Mesothelial cell of epicardium (in vitro differentiated cells): ENCODE data around the gene TRIM63. TPM values are rescaled to one million over a fixed set of nuclear protein-coding genes. Genes with fewer than 3 reads are reported as not detected.

Source experiments
- DNase-seq, 2 experiments: peaks; one replicate each; pipeline ENCODE4 v3.0.0; 2021; ENCODE audit warnings: low spot score in 2 of 2; ENCODE audit not compliant: unreplicated experiment in 2 of 2
- H3K27ac Mint-ChIP-seq: 2 replicates; pipeline ENCODE4 v1.8.0; 2021; ENCODE audit warnings: mixed read lengths
- H3K27me3 Mint-ChIP-seq: 2 replicates; pipeline ENCODE4 v1.8.0; 2021; ENCODE audit warnings: low read depth, mixed read lengths
- H3K36me3 Mint-ChIP-seq: 2 replicates; pipeline ENCODE4 v1.8.0; 2021; ENCODE audit warnings: mixed read lengths
- H3K4me1 Mint-ChIP-seq: 2 replicates; pipeline ENCODE4 v1.8.0; 2021; ENCODE audit warnings: mixed read lengths
- H3K4me3 Mint-ChIP-seq: 2 replicates; pipeline ENCODE4 v1.8.0; 2021; ENCODE audit warnings: mild to moderate bottlenecking, moderate library complexity, mixed read lengths
- H3K9me3 Mint-ChIP-seq: 2 replicates; pipeline ENCODE4 v1.8.0; 2021; ENCODE audit warnings: mixed read lengths
- CTCF ChIP-seq: fragments of 200-600 bp; sonication (generic); IDR thresholded peaks from one replicate; pipeline ENCODE4 v1.5.0; 2021; ENCODE audit warnings: antibody characterized with exemption; ENCODE audit not compliant: unreplicated experiment
- total RNA-seq: library from RNA; stranded (reverse); gene quantifications from 3 replicates; pipeline ENCODE4 v1.2.1, GENCODE V29; 2021

TRIM63 gene
- total RNA-seq, 1 donor from 2014 or later: 1.9 TPM

DNA sequence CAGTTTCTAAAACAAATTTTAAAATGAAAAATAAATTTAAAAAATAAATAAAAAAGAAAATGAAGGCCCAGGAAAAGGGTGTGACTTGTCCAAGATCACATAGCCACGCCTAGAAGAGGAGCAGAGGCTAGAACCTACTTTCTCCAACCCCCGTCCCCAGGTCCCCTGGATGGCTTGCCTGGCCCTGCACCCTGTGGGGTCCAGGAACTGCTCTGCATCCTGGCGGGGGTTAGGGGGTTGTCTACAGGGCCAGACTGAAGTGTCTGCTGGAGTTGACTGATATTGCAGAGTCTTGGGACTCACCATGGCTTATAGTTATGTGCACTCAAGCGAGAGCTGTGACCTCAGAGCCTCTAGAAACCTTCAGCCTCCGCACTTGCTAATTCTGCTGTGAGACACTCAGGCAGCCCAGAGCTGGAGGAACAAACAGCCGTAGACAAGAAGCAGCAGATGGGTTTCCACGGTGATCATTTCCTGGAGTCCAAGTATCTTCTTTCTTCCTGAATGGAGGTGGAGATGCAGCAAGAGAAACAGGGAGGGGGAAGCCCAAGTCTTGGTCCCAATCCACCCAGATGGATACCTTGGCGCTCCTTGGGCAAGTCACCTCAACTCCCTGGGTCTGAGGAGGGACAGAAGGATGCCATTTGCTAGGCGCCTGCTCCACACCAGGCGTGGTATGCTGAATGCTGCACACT, 51.0 kb downstream of the TRIM63 start:
- no peaks in the 10 kb centered on the region for H3K36me3 Mint-ChIP-seq
- peaks cover 31% of the 10 kb centered on the region for H3K4me1 Mint-ChIP-seq
- TF ChIP-seq CTCF: no peak
- H3K9me3 Mint-ChIP-seq: no peaks in the 10 kb centered on the region
- H3K27ac Mint-ChIP-seq: no peak overlapping the region
- H3K4me3 Mint-ChIP-seq: no peak overlapping the region
- DNase-seq: no peak
- H3K27me3 Mint-ChIP-seq: peaks cover under 1% of the 10 kb centered on the region

DNA sequence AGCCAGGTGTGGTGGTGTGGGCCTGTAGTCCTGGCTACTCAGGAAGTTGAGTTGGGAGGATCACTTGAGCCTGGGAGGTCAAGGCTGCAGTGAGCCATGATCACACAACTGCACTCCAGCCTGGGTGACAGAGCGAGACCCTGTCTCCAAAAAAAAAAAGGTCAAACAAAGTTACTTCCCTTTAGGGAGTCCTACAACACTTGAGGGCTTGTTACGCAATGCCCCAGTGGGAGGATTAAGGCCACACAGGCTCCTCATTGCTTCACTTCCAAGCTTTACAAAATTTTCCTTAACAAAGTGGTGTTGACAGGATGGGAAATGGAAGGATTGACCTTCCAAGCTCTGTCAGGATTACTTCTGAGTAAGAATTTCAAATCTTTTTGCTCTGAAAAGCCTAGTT, 52.1 kb downstream of the TRIM63 start:
- H3K27ac Mint-ChIP-seq: no peak overlapping the region
- DNase-seq: no peak
- no peak for TF ChIP-seq CTCF
- H3K4me3 Mint-ChIP-seq: no peak overlapping the region
- peaks cover 5% of the 10 kb centered on the region for H3K27me3 Mint-ChIP-seq
- no peaks in the 10 kb centered on the region for H3K36me3 Mint-ChIP-seq
- no peaks in the 10 kb centered on the region for H3K9me3 Mint-ChIP-seq
- H3K4me1 Mint-ChIP-seq: peaks cover 21% of the 10 kb centered on the region

- Mint-ChIP-seq H3K27ac (no peak overlapping the region), H3K27me3 (peaks cover 5% of the 10 kb centered on the region), H3K4me3 (no peak overlapping the region), H3K4me1 (peaks cover 15% of the 10 kb centered on the region), H3K36me3 (no peaks in the 10 kb centered on the region), H3K9me3 (no peaks in the 10 kb centered on the region)
- DNase-seq: no peak
- TF ChIP-seq CTCF: no peak
Measured at GRCh38 chr1:26014179-26014578, 53.3 kb downstream of the TRIM63 start.

- no peak overlapping the region for H3K27ac Mint-ChIP-seq
- no peaks in the 10 kb centered on the region for H3K9me3 Mint-ChIP-seq
- no peak for DNase-seq
- TF ChIP-seq CTCF: no peak
- peaks cover 10% of the 10 kb centered on the region for H3K4me1 Mint-ChIP-seq
- H3K27me3 Mint-ChIP-seq: peaks cover 5% of the 10 kb centered on the region
- no peak overlapping the region for H3K4me3 Mint-ChIP-seq
- no peaks in the 10 kb centered on the region for H3K36me3 Mint-ChIP-seq
Measured at GRCh38 chr1:26012864-26013263, 54.6 kb downstream of the TRIM63 start.

DNA sequence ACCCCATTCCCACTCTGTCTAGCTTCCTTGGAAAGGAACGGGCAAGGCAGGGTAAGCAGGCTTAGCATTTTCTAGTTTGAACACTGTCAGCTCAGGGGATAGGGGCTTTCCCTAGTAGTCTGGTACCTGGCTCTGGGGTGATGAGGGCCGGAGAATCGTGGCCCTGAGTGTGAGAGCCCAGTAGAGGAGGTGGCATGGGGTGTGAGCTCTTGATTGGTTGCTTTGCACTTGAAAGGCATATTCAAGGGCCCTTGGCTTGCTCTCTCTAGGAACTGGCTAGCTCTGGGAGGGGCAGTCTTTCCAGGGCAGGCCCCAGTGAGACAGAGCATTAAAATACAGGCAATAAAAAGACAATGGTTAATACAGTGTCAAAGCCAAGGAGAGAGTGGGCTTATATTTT, 56.6 kb downstream of the TRIM63 start:
- no peaks in the 10 kb centered on the region for H3K9me3 Mint-ChIP-seq
- TF ChIP-seq CTCF: no peak
- no peak overlapping the region for H3K4me3 Mint-ChIP-seq
- peaks cover 5% of the 10 kb centered on the region for H3K4me1 Mint-ChIP-seq
- no peak for DNase-seq
- H3K27me3 Mint-ChIP-seq: peaks cover 5% of the 10 kb centered on the region
- no peak overlapping the region for H3K27ac Mint-ChIP-seq
- H3K36me3 Mint-ChIP-seq: no peaks in the 10 kb centered on the region
